Stimulated activated effector memory CD8-positive, alpha-beta T cell treated with anti-CD3 and anti-CD28 coated beads, Interleukin-12 subunit alpha, Interleukin-12 subunit beta, amount 100 ng/mL, for 72 hours (primary cell): Measurements from ENCODE around the gene TSC22D1.

ENCODE experiments used
- ATAC-seq: fragments of 150-1000 bp; cut with Tn5 transposase; 2 replicates; pipeline ENCODE4 v1.10.0; 2021
- DNase-seq, 2 donors: peaks; one replicate each; pipeline ENCODE4 v3.0.0; 2021 to 2022; ENCODE audit warnings: low spot score in 2 of 2
- H3K27ac Mint-ChIP-seq: one replicate; pipeline ENCODE4 v1.8.0; 2022; ENCODE audit warnings: mild to moderate bottlenecking, mixed read lengths
- H3K36me3 Mint-ChIP-seq: one replicate; pipeline ENCODE4 v1.8.0; 2022; ENCODE audit warnings: mild to moderate bottlenecking, mixed read lengths
- H3K4me1 Mint-ChIP-seq: one replicate; pipeline ENCODE4 v1.8.0; 2022; ENCODE audit warnings: mixed read lengths
- H3K4me3 Mint-ChIP-seq: one replicate; pipeline ENCODE4 v1.8.0; 2022; ENCODE audit warnings: mild to moderate bottlenecking, mixed read lengths
- H3K9me3 Mint-ChIP-seq: one replicate; pipeline ENCODE4 v1.8.0; 2022; ENCODE audit warnings: mixed read lengths

The TSC22D1 gene

DNA sequence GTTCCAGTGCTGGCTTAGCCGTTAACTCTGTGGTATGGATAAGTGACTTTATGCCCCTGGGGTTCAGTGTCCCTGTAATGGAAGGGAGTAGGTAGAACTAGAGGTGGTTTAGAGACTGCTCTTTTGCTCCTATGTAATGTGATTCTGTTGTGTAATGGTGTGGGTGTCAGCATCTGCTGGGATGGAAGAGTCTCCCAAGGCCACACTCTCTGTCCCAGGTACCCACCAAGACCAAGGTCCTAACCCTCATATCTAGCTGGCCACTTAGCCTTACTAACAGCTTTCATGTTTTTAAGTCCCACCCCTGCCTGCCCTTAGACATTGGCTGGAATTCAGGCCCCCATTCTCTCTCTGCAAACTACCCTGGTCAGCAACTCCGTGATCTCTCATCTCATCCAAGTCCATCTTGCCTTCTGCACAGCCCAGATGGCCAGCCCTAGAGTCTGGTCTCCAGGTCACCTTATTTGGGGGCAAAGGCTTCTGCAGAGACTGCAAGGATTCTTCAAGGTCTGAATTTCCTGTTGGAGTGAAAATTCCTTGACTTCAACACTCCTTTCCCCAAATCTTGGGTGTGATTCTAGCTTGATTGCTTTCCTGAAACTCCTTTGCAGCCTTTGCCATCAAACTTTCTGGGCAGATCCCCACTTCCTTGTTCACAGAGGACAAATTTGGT is 154.1 kb downstream of the TSC22D1 start:
- Mint-ChIP-seq H3K9me3 (no peaks in the 10 kb centered on the region), H3K36me3 (no peaks in the 10 kb centered on the region), H3K4me3 (no peak overlapping the region), H3K4me1 (no peaks in the 10 kb centered on the region), H3K27ac (no peak overlapping the region)
- no peak for ATAC-seq
- no peak for DNase-seq

DNA sequence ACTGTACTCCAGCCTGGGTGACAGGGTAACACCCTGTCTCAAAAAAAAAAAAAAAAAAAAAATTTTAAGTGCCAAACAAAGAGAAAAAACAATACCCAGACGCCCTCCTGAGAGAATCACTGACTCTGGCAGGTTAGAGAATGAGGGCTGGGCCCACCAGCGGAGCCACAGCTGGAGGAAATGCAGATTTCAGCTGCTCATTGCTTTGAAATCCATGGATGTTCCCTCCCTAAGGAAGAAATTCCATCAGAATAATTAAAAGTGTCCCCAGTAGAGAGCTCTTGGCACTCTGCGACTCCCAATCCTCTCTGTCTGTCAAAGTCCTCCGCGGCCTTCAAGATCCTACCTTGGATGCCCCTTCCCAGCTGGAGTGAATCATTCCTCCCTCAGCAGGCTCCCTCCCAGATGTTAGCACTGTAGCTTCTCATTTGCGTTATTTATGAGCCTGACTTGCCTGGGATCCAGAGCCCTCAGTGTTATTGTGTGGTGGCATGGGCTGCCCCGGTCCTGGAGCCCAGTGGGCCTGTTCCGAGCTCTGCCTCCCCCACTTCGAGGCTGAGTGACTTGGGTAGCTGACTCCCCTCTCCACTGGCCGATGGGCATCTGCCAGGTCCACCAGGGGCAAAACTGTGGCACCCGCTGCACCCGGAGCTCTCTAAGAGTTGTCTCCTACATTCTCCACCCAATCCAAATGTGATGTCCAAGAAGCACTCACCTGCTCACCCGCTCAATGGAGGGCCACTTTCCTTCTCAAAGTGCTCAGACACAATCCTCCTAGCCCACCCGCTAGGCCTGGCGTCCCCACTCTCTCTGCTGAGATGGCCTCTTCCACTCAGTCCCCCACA is 155.5 kb downstream of the TSC22D1 start:
- DNase-seq, result no peak
- Mint-ChIP-seq H3K36me3 (no peaks in the 10 kb centered on the region), H3K4me1 (no peaks in the 10 kb centered on the region), H3K27ac (no peak overlapping the region), H3K4me3 (no peak overlapping the region), H3K9me3 (no peaks in the 10 kb centered on the region)
- no peak for ATAC-seq

DNA sequence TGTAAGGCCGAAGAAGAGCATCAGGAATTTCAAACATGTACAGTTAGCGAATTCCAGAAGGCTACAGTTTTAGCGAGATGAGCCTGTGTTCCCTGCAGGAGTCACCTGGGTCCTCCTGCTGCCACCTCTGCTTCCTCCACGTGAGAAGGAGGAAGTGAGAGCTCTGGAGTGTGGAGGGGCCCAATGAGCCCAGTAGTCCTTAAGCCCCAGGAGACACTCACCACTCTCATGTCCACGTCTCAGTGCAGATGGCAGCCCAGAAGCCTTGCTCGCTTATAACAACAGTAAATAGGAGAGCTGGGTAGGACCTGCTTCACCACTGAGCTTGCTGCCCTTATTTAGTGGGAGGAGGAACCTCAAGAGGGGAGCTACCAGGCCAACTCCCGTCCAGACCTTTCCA is 158.3 kb downstream of the TSC22D1 start:
- no peaks in the 10 kb centered on the region for H3K9me3 Mint-ChIP-seq
- no peak overlapping the region for H3K4me3 Mint-ChIP-seq
- DNase-seq (no peak), ATAC-seq (no peak)
- H3K27ac Mint-ChIP-seq, result no peak overlapping the region
- H3K4me1 Mint-ChIP-seq, result no peaks in the 10 kb centered on the region
- no peaks in the 10 kb centered on the region for H3K36me3 Mint-ChIP-seq

DNA sequence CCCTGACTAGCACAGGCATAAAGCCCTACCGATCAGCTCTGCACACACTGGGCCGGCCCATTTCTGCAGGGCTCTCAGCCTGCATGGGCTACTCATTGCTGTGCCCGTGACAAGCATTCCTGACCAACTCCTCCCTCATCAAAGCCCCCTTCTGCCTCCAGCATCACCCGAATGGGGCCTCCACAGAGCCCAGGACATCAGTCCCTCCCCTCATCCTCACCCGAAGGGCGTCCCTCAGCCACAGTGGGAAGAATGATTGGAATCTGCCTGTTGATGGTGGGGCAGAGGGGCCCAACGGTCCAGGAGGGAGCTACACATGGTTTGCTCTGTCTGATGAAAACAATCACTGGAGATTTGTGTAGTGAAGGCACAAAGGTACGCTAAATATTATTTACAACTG is 158.7 kb downstream of the TSC22D1 start:
- H3K4me3 Mint-ChIP-seq, result no peak overlapping the region
- ATAC-seq (no peak), DNase-seq (no peak)
- no peaks in the 10 kb centered on the region for H3K4me1 Mint-ChIP-seq
- no peak overlapping the region for H3K27ac Mint-ChIP-seq
- H3K36me3 Mint-ChIP-seq, result no peaks in the 10 kb centered on the region
- no peaks in the 10 kb centered on the region for H3K9me3 Mint-ChIP-seq

DNA sequence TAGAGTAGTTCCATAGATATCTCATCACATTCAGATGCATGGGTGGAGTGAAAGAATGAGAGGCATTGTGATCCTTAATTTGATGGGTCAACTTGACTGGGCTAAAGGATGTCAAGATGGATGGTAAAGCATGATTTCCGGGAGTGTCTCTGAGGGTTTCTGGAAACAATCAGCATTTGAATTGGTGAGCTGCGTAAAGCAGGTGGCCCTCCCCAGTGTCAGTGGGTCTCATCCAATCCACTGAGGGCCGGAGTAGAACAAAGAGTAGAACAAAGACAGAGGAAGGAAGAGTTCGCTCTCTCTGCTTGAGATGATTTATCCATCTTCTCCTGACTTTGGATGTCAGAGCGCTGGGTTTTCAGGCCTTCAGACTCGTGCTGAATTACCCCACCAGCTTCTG is 159.4 kb downstream of the TSC22D1 start:
- no peaks in the 10 kb centered on the region for H3K36me3 Mint-ChIP-seq
- H3K27ac Mint-ChIP-seq, result no peak overlapping the region
- no peaks in the 10 kb centered on the region for H3K4me1 Mint-ChIP-seq
- H3K9me3 Mint-ChIP-seq, result no peaks in the 10 kb centered on the region
- DNase-seq (no peak), ATAC-seq (no peak)
- H3K4me3 Mint-ChIP-seq, result no peak overlapping the region

DNA sequence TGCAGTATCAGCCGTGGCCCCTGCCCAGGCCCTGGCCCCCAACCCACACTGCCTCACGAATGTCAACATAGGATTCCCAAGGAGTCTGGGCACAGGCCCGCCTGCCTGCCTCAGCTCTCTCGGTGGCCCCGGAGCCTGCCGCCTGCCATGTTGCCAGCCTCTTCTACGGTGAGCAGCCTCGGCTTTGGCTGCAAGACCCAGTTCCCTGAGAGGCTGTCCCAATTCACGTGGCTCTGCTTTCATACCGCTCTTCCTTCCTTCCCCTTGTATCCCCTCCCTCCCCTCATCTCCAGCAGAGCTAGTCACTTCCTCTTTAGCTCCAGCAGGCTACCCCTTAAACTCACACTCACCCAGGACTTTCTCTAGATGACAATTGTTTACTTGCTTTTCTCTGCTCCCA is 159.8 kb downstream of the TSC22D1 start:
- ATAC-seq (no peak), DNase-seq (no peak)
- Mint-ChIP-seq H3K4me3 (no peak overlapping the region), H3K27ac (no peak overlapping the region), H3K36me3 (no peaks in the 10 kb centered on the region), H3K9me3 (no peaks in the 10 kb centered on the region), H3K4me1 (no peaks in the 10 kb centered on the region)

DNA sequence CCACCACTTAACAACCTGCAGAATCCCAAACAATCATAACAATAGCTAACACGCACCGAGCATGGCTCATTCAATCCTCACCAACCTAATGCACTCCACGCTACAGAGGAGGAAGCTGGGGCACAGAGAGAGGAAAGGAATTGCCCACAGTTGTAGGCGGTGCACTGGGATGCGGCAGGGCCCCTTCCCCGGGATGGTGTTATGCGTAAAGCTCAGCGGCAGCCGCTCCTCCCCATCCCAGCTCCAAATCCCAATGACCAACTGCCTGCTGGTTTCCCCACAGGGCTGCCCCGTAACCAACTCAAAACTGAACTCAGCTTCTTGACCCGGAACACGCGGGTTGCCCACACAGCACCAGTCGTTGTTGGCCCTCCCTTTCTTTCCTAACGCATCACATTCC is 160.3 kb downstream of the TSC22D1 start:
- no peak overlapping the region for H3K27ac Mint-ChIP-seq
- ATAC-seq, result no peak

DNA sequence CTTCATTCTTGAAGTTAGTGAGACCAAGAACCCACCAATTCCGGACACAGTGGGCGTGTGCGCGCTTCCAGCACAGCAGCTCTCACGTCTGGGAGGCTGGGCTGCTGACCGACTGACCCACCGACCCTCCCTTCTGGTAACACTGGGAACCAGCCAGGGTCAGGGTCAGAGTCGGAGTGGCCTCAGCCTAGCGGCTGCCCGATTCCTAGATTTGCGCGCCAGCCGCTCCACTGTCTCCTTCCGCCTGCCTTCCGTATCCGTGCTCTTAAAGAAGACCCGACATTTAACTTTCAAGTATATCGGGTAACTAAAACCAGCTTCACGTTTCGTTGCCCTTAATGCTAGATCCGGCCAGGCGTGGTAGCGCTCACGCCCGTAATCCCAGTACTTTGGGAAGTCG is 161.4 kb downstream of the TSC22D1 start:
- Mint-ChIP-seq H3K4me3 (no peak overlapping the region), H3K27ac (no peak overlapping the region), H3K9me3 (no peaks in the 10 kb centered on the region), H3K36me3 (no peaks in the 10 kb centered on the region), H3K4me1 (no peaks in the 10 kb centered on the region)
- DNase-seq (no peak), ATAC-seq (no peak)

More for the DNA sequence above, 160.3 kb downstream of the TSC22D1 start:
- Mint-ChIP-seq H3K4me3 (no peak overlapping the region), H3K9me3 (no peaks in the 10 kb centered on the region), H3K36me3 (no peaks in the 10 kb centered on the region), H3K4me1 (no peaks in the 10 kb centered on the region)
- no peak for DNase-seq

DNA sequence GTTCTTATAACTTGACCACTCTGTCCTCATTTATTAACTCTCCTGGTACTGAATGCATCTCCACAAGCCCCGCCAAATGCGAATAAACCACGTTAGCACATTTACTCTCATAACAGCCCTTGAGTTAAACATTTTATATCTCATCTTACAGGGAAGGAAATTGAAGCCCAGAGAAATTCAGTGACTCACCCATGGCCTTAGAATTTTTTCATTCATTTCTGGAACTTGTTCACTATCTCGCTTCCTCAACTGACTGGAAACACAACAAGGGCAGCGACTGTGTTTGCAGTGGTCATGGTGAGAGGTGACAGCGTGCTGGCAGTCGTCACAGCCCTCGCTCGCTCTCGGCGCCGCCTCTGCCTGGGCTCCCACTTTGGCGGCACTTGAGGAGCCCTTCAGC is 163.0 kb downstream of the TSC22D1 start:
- Mint-ChIP-seq H3K27ac (no peak overlapping the region), H3K9me3 (no peaks in the 10 kb centered on the region), H3K36me3 (no peaks in the 10 kb centered on the region), H3K4me3 (no peak overlapping the region), H3K4me1 (no peaks in the 10 kb centered on the region)
- ATAC-seq, result no peak
- DNase-seq, result no peak

DNA sequence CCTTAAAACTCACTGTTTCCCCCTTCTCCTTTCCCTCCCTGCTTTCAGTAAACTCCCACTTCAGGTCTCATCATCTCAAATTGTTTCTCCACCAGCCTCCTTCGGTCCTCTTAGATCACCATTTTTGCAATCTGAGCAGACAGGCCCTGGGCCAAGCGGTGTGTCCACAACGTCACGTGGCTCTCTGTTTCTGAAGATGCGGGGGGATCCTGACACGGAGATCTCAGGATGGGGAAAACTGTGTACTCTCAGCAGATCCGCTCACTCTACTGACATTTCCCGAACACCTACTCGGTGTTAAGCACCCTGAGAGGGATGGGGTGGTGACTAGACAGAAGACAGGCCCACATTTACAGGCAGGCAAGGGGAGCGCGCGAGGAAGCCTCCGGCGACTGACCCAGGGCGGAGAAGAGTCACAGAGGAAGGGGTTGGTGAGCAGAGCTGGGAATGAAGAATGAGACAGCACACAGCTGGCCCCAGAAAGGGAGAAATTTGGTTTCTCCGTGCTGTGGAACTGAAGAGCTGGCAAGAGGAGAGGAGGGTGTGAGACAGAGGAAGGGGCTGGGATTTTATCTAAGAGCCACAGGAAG is 163.7 kb downstream of the TSC22D1 start:
- no peak overlapping the region for H3K4me3 Mint-ChIP-seq
- H3K36me3 Mint-ChIP-seq, result no peaks in the 10 kb centered on the region
- no peaks in the 10 kb centered on the region for H3K4me1 Mint-ChIP-seq
- DNase-seq (no peak), ATAC-seq (no peak)
- no peaks in the 10 kb centered on the region for H3K9me3 Mint-ChIP-seq
- no peak overlapping the region for H3K27ac Mint-ChIP-seq

DNA sequence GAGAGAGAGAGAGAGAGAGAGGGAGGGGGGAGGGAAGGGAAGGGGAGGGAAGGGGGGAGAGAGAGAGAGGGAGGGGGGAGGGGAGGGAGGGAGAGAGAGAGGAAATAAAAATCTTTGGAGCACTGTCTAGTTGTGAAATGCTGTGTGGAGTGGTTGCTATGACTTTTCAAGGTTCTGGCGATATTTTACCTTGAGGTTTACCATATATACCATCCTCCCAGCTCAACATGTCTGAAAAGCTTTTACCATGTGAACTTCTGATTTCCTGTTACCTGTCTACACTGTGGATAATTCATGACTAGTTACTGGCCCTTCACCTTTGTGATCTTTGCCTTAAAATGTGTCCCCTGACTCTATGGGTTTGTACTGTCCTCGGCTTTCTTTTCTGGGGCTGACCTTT is 164.3 kb downstream of the TSC22D1 start:
- Mint-ChIP-seq H3K9me3 (no peaks in the 10 kb centered on the region), H3K4me3 (no peak overlapping the region), H3K27ac (no peak overlapping the region), H3K36me3 (no peaks in the 10 kb centered on the region), H3K4me1 (no peaks in the 10 kb centered on the region)
- ATAC-seq (no peak), DNase-seq (no peak)

DNA sequence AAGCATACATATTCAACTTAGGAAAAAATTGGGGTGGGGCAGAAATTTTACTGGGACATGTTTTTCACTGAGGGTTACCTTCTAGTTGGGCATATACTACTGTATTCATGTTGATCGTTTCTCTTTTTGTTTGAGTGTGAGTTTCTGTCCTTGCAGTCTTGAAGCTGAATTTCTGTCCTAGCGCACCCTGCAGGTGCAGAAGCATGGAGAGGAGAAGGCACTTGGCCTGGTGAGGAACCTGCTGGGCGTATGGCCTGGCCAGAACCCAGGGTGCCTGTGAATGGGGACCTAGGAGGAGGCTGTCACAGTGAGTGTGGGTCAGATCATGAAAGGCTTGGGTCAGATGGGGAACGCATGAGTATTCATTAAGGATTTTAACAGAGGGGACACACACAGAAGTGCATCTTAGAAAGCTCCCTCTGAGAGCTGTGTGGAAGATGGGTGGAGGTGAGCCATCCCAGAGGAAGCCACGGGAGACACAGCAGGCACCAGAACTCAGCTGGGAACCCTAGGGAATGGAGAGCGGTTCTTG is 165.7 kb downstream of the TSC22D1 start:
- DNase-seq (no peak), ATAC-seq (no peak)
- no peak overlapping the region for H3K4me3 Mint-ChIP-seq
- no peaks in the 10 kb centered on the region for H3K4me1 Mint-ChIP-seq
- peak overlapping the region; percentile 4 for H3K27ac Mint-ChIP-seq
- H3K9me3 Mint-ChIP-seq, result no peaks in the 10 kb centered on the region
- H3K36me3 Mint-ChIP-seq, result no peaks in the 10 kb centered on the region

DNA sequence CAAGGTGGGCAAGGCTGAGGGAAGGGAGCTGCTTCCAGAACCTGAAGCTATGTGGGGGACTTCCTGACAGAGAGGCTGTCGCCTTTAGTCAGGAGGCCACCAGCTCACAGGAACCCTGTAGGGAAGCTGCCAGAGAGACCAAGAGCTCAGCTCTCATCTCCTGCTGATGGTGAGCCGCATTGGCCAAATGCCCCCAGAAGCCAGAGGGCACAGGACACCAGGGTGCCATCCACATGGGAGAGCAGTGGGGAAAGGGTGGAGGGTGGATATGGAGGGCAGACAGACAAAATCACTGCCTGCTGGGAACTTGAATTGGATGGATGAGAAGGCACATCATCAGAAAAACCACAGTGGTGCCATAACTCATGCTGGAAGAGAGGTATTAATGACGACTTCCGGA is 166.5 kb downstream of the TSC22D1 start:
- no peak overlapping the region for H3K27ac Mint-ChIP-seq
- no peak overlapping the region for H3K4me3 Mint-ChIP-seq
- H3K36me3 Mint-ChIP-seq, result no peaks in the 10 kb centered on the region
- ATAC-seq (peak; percentile 28), DNase-seq (no peak)
- no peaks in the 10 kb centered on the region for H3K9me3 Mint-ChIP-seq
- H3K4me1 Mint-ChIP-seq, result no peaks in the 10 kb centered on the region

DNA sequence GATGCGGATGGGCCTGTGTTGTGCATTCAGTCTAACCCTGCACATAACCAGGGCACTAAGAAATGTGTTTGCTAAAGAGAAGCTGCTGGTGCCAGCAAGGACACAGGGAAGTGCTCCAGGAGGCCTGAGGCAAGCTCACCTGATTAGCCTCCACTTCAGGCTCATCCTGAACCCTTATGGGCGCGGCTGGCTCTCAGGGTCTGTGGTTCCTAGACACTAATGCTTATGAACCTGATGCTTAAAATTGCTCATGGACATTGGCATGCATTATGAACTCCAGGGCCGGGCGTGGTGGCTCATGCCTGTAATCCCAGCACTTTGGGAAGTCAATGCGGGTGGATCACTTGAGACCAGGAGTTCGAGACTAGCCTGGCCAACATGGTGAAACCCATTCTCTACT is 168.2 kb downstream of the TSC22D1 start:
- Mint-ChIP-seq H3K4me3 (no peak overlapping the region), H3K4me1 (no peaks in the 10 kb centered on the region), H3K36me3 (no peaks in the 10 kb centered on the region), H3K9me3 (no peaks in the 10 kb centered on the region), H3K27ac (no peak overlapping the region)
- no peak for ATAC-seq
- no peak for DNase-seq

DNA sequence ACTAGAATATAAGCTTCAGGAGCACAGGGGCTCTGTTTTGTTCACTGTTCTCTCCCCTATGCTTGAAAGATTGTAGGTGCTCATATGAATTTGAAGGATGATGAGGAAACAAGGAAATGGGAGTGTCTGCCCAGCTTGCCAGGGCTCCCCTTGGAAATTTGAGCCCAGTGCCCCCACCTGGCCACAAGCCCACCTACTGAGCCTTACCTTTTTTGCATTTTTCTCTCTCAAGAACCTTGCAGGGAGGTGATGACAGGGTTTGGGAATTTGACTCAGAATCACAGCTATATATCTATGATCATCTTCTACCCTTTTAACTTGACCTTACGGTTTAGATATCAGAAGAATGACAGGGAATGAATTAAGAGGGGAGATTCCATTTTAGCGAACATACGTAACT is 168.8 kb downstream of the TSC22D1 start:
- DNase-seq (no peak), ATAC-seq (no peak)
- Mint-ChIP-seq H3K4me3 (no peak overlapping the region), H3K9me3 (no peaks in the 10 kb centered on the region), H3K27ac (no peak overlapping the region), H3K36me3 (no peaks in the 10 kb centered on the region), H3K4me1 (no peaks in the 10 kb centered on the region)

DNA sequence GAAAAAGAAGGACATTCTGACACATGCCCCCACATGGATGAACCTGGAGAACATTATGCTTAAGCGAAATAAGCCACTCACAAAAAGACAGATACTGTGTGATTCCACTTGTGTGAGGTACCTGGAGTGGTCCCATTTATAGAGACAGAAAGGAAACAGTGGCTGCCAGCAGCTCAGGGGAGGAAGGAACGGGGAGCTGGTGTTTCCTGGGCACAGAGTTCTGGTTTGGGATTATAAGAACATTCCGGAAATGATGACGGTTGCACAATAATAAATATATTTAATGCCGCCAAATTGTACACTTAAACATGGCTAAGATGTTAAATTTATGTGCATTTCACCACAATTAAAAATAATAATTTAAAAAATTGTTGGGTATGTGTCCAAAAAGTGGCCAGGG is 169.5 kb downstream of the TSC22D1 start:
- DNase-seq (no peak), ATAC-seq (no peak)
- Mint-ChIP-seq H3K27ac (no peak overlapping the region), H3K9me3 (no peaks in the 10 kb centered on the region), H3K4me1 (no peaks in the 10 kb centered on the region), H3K4me3 (no peak overlapping the region), H3K36me3 (no peaks in the 10 kb centered on the region)
